ENCODE results near the gene PGM3.
"Not testable (repeated sequence)": the region's sequence is repeated elsewhere in the genome, so short reads cannot be mapped to it uniquely, and the experiment has no call there.

Gene PGM3

GRCh38 chr6:83192871-83193746 is at the start of gene PGM3, which contains the start of gene RWDD2A:
Gene PGM3, minus strand, starts transcription at chr6:83193265. Its CDS starts 2,253 bp downstream, at chr6:83191012.
Gene RWDD2A, plus strand, starts transcription at chr6:83193357. Its CDS starts 1,095 bp downstream, at chr6:83194452.
- DNase-seq (ENCODE audit: low read depth), result peak; percentile 87

GRCh38 chr6:83231146-83231545 is 38.1 kb upstream of the PGM3 start:
- no peak for DNase-seq (ENCODE audit: low read depth)

- no peak for DNase-seq (ENCODE audit: low read depth)
Measured at GRCh38 chr6:83226517-83226916, 33.5 kb upstream of the PGM3 start.

GRCh38 chr6:83221889-83222479 is 28.9 kb upstream of the PGM3 start:
- DNase-seq (ENCODE audit: low read depth), result no peak

- DNase-seq (ENCODE audit: low read depth), result no peak
Measured at GRCh38 chr6:83221276-83221675, 28.2 kb upstream of the PGM3 start.

GRCh38 chr6:83220121-83220520 is 27.1 kb upstream of the PGM3 start:
- DNase-seq (ENCODE audit: low read depth), result no peak

- DNase-seq (ENCODE audit: low read depth), result no peak
Measured at GRCh38 chr6:83218646-83219045, 25.6 kb upstream of the PGM3 start.

- no peak for DNase-seq (ENCODE audit: low read depth)
Measured at GRCh38 chr6:83216806-83217205, 23.7 kb upstream of the PGM3 start.

- peak; percentile 30 for DNase-seq (ENCODE audit: low read depth)
Measured at GRCh38 chr6:83215131-83216047, 22.3 kb upstream of the PGM3 start.

- DNase-seq (ENCODE audit: low read depth), result no peak
Measured at GRCh38 chr6:83202031-83202430, 9.0 kb upstream of the PGM3 start.

GRCh38 chr6:83199863-83200225 is 6.8 kb upstream of the PGM3 start:
- DNase-seq (ENCODE audit: low read depth), result no peak

GRCh38 chr6:83199173-83199862 is 6.3 kb upstream of the PGM3 start:
- no peak for DNase-seq (ENCODE audit: low read depth)

GRCh38 chr6:83198486-83199172 is 5.6 kb upstream of the PGM3 start:
- DNase-seq (ENCODE audit: low read depth), result no peak

- DNase-seq (ENCODE audit: low read depth), result no peak
Measured at GRCh38 chr6:83193747-83194566, 892 bp upstream of the PGM3 start.

- DNase-seq (ENCODE audit: low read depth), result no peak
Measured at GRCh38 chr6:83192456-83192855, 609 bp downstream of the PGM3 start.

- DNase-seq (ENCODE audit: low read depth), result not testable (repeated sequence)
Measured at GRCh38 chr6:83191974-83192373, 1.1 kb downstream of the PGM3 start.

GRCh38 chr6:83190626-83191025 is 2.4 kb downstream of the PGM3 start:
- DNase-seq (ENCODE audit: low read depth), result no peak

- no peak for DNase-seq (ENCODE audit: low read depth)
Measured at GRCh38 chr6:83188501-83188900, 4.6 kb downstream of the PGM3 start.

- no peak for DNase-seq (ENCODE audit: low read depth)
Measured at GRCh38 chr6:83185096-83185495, 8.0 kb downstream of the PGM3 start.

GRCh38 chr6:83183082-83183828 is 9.8 kb downstream of the PGM3 start:
- no peak for DNase-seq (ENCODE audit: low read depth)
